HCT116 (cell line): Measurements from ENCODE around the gene KIR3DL1. TPM values are rescaled to one million over a fixed set of nuclear protein-coding genes. Genes with fewer than 3 reads are reported as not detected.

Experiments used
- ATAC-seq: fragments of 200-7000 bp; cut with Tn5 transposase; 2 replicates; pipeline ENCODE4 v1.9.1; 2020; ENCODE audit warnings: mild to moderate bottlenecking, moderate library complexity
- BruUV-seq: library from RNA; stranded (reverse); fragments of 400-500 nt; replicated peaks from 2 replicates; lab custom pipeline; 2021; lab: Mats Ljungman, UMichigan
- CTCF ChIA-PET: fragments of 300-600 bp; sonication (Branson Sonifier 250); formaldehyde crosslinking; loops from one replicate; lab custom pipeline; 2021; ENCODE audit warnings: antibody characterized with exemption; lab: Charles Lee
- POLR2A ChIA-PET: fragments of 300-600, 350-600 bp; sonication (Branson Sonifier 250); formaldehyde crosslinking; loops from one replicate; lab custom pipeline; 2021; ENCODE audit warnings: antibody characterized with exemption; lab: Charles Lee
- RAD21 ChIA-PET, 2 experiments: fragments of 300-600 bp; sonication (Branson Sonifier 250); formaldehyde crosslinking; loops; one replicate each; lab custom pipeline; 2023; ENCODE audit warnings: low total read pairs in 2 of 2; ENCODE audit not compliant: uncharacterized antibody in 2 of 2, unreplicated experiment in 2 of 2, low non-redundant PET in 1 of 2; lab: Charles Lee
- DNase-seq: peaks from one replicate; pipeline ENCODE4 v3.0.0-alpha.2; 2010; ENCODE audit warnings: low read depth, low spot score
- H2AFZ ChIP-seq: fragments of 200-600 bp; shearing (Covaris generic), sonication (generic); 2 replicates; pipeline ENCODE4 v1.6.1; 2017; ENCODE audit warnings: low read depth, mixed run types, mixed read lengths, antibody characterized with exemption, low read length; ENCODE audit not compliant: poor library complexity, severe bottlenecking
- H3K27ac ChIP-seq: 2 replicates; pipeline ENCODE4 v1.5.1; 2012; ENCODE audit warnings: low read depth, low read length
- H3K27me3 ChIP-seq: fragments of 200-600 bp; sonication (generic); 2 replicates; pipeline ENCODE4 v1.6.1; 2016; ENCODE audit warnings: mixed run types, low read length, mixed read lengths; ENCODE audit not compliant: insufficient read depth
- H3K36me3 ChIP-seq, 2 experiments: fragments of 200-500 bp in 1 of 2; fragments of 200-600 bp in 1 of 2; sonication (Bioruptor generic) in 1 of 2; sonication (generic) in 1 of 2; 2 replicates each; pipeline versions ENCODE4 v1.5.1 to v1.6.1; 2014 to 2016; ENCODE audit warnings: low read length in 2 of 2, inconsistent platforms in 1 of 2, mixed read lengths in 1 of 2, mixed run types in 1 of 2; ENCODE audit not compliant: insufficient read depth in 2 of 2, control insufficient read depth in 1 of 2
- H3K4me1 ChIP-seq, 2 experiments: fragments of 200-600 bp in 1 of 2; sonication (generic) in 1 of 2; 2 replicates each; pipeline versions ENCODE4 v1.5.1 to v1.6.1; 2012 to 2017; ENCODE audit warnings: low read length in 2 of 2, inconsistent platforms in 1 of 2, mild to moderate bottlenecking in 1 of 2, mixed read lengths in 1 of 2, mixed run types in 1 of 2, moderate library complexity in 1 of 2; ENCODE audit not compliant: insufficient read depth in 2 of 2, control insufficient read depth in 1 of 2
- H3K4me2 ChIP-seq: fragments of 200-600 bp; sonication (generic); 2 replicates; pipeline ENCODE4 v1.6.1; 2017; ENCODE audit warnings: mixed run types, low read length, mixed read lengths
- H3K4me3 ChIP-seq, 2 experiments: fragments of 200-600 bp in 1 of 2; sonication (generic) in 1 of 2; replicated peaks in 1 of 2; 2 replicates each; pipeline ENCODE4 v1.5.1; 2011 to 2016; ENCODE audit warnings: low read length in 2 of 2, control low read depth in 1 of 2, low read depth in 1 of 2, mild to moderate bottlenecking in 1 of 2, mixed read lengths in 1 of 2, mixed run types in 1 of 2
- H3K79me2 ChIP-seq: fragments of 200-600 bp; sonication (generic); 2 replicates; pipeline ENCODE4 v1.6.1; 2017; ENCODE audit warnings: mild to moderate bottlenecking, mixed run types, low read length, moderate library complexity, mixed read lengths; ENCODE audit not compliant: insufficient read depth
- H3K9ac ChIP-seq: fragments of 200-600 bp; sonication (generic); 2 replicates; pipeline ENCODE4 v1.6.1; 2016; ENCODE audit warnings: low read length, mixed read lengths
- H3K9me2 ChIP-seq: fragments of 200-600 bp; sonication (generic), shearing (Covaris generic); 2 replicates; pipeline ENCODE4 v1.6.1; 2017; ENCODE audit warnings: mixed run types, mild to moderate bottlenecking, moderate library complexity; ENCODE audit not compliant: insufficient read depth
- H3K9me3 ChIP-seq, 2 experiments: fragments of 200-500 bp in 1 of 2; fragments of 200-600 bp in 1 of 2; sonication (Bioruptor generic) in 1 of 2; sonication (generic) in 1 of 2; 2 replicates each; pipeline ENCODE4 v1.6.1; 2014 to 2017; ENCODE audit warnings: low read length in 2 of 2, mixed read lengths in 2 of 2, inconsistent platforms in 1 of 2, low read depth in 1 of 2, mild to moderate bottlenecking in 1 of 2, mixed run types in 1 of 2, moderate library complexity in 1 of 2; ENCODE audit not compliant: control insufficient read depth in 1 of 2, insufficient read depth in 1 of 2
- H4K20me1 ChIP-seq: fragments of 200-600 bp; sonication (generic), shearing (Covaris generic); 2 replicates; pipeline ENCODE4 v1.6.1; 2017; ENCODE audit warnings: mixed run types, mild to moderate bottlenecking, moderate library complexity; ENCODE audit not compliant: insufficient read depth
- CBX3 ChIP-seq: IDR thresholded peaks from 2 replicates; pipeline ENCODE4 v1.6.1; 2012; ENCODE audit warnings: low read depth
- CEBPB ChIP-seq: IDR thresholded peaks from 2 replicates; pipeline ENCODE4 v1.6.1; 2012; ENCODE audit warnings: low read depth
- EGR1 ChIP-seq: IDR thresholded peaks from 2 replicates; pipeline ENCODE4 v1.6.1; 2012; ENCODE audit warnings: low read depth
- ELF1 ChIP-seq: IDR thresholded peaks from 2 replicates; pipeline ENCODE4 v1.6.1; 2012; ENCODE audit warnings: low read depth, borderline replicate concordance
- EZH2 ChIP-seq: fragments of 200-600 bp; sonication (generic); IDR thresholded peaks from 2 replicates; pipeline ENCODE4 v1.6.1; 2017; ENCODE audit warnings: antibody characterized with exemption, mixed run types
- EZH2phosphoT487 ChIP-seq: fragments of 200-600 bp; IDR thresholded peaks from 2 replicates; pipeline ENCODE4 v1.6.1; 2018; ENCODE audit warnings: antibody characterized with exemption, borderline replicate concordance
- FOSL1 ChIP-seq: IDR thresholded peaks from 2 replicates; pipeline ENCODE4 v1.6.1; 2012; ENCODE audit warnings: low read depth
- JUND ChIP-seq: IDR thresholded peaks from 2 replicates; pipeline ENCODE4 v1.6.1; 2012
- POLR2A ChIP-seq: IDR thresholded peaks from 2 replicates; pipeline ENCODE4 v1.7.0; 2011; ENCODE audit warnings: borderline replicate concordance; ENCODE audit not compliant: insufficient read depth, insufficient read length; ENCODE audit errors: extremely low read depth
- POLR2AphosphoS5 ChIP-seq: IDR thresholded peaks from 2 replicates; pipeline ENCODE4 v1.6.1; 2011; ENCODE audit warnings: mild to moderate bottlenecking, low read depth, low read length, moderate library complexity
- SIN3A ChIP-seq: IDR thresholded peaks from 2 replicates; pipeline ENCODE4 v1.6.1; 2012; ENCODE audit warnings: low read depth
- SP1 ChIP-seq: IDR thresholded peaks from 2 replicates; pipeline ENCODE4 v1.6.1; 2012; ENCODE audit warnings: low read depth
- SRF ChIP-seq: IDR thresholded peaks from 2 replicates; pipeline ENCODE4 v1.6.1; 2012; ENCODE audit warnings: low read depth
- TCF7L2 ChIP-seq: IDR thresholded peaks from 2 replicates; pipeline ENCODE4 v1.7.0; 2011; ENCODE audit warnings: borderline replicate concordance, inconsistent platforms; ENCODE audit not compliant: insufficient read depth, insufficient read length; ENCODE audit errors: extremely low read depth
- YY1 ChIP-seq: IDR thresholded peaks from 2 replicates; pipeline ENCODE4 v1.6.1; 2011; ENCODE audit warnings: low read length, low read depth, moderate library complexity, mild to moderate bottlenecking; ENCODE audit not compliant: insufficient replicate concordance; ENCODE audit errors: extremely low read depth
- ZFX ChIP-seq: fragments of 450-650 bp; IDR thresholded peaks from 2 replicates; pipeline ENCODE4 v1.6.1; 2017
- ZNF274 ChIP-seq: fragments of 200-500 bp; sonication (Bioruptor generic); IDR thresholded peaks from 2 replicates; pipeline ENCODE4 v1.6.1; 2014; ENCODE audit warnings: mild to moderate bottlenecking, low read depth, low read length, inconsistent platforms
- intact Hi-C: fragments of 100-400 bp; cut with micrococcal nuclease; formaldehyde crosslinking; loops from 2 replicates; pipeline ENCODE4 v1.10.0; 2022
- total RNA-seq: library from RNA; stranded (reverse); gene quantifications from one replicate; pipeline ENCODE4 v1.2.1, GENCODE V29; 2021; ENCODE audit not compliant: unreplicated experiment
- TF ChIP-seq, protein P1 (sequence below): IDR thresholded peaks from 2 replicates; pipeline ENCODE4 v1.6.1; 2012
- TF ChIP-seq, protein P2 (sequence below), 3 experiments: fragments of 200-600 bp in 1 of 3; sonication (generic) in 1 of 3; IDR thresholded peaks in 2 of 3; conservative IDR thresholded peaks in 1 of 3; 2 replicates each; pipeline ENCODE4 v1.5.1; 2012 to 2017; ENCODE audit warnings: low read depth in 2 of 3, low read length in 2 of 3, antibody characterized with exemption in 1 of 3, borderline replicate concordance in 1 of 3, control low read depth in 1 of 3, mild to moderate bottlenecking in 1 of 3, mixed read lengths in 1 of 3, mixed run types in 1 of 3, moderate library complexity in 1 of 3; ENCODE audit not compliant: insufficient read depth in 1 of 3

KIR3DL1 gene
- total RNA-seq, 1 experiment from 2014 or later, result not detected

DNA sequence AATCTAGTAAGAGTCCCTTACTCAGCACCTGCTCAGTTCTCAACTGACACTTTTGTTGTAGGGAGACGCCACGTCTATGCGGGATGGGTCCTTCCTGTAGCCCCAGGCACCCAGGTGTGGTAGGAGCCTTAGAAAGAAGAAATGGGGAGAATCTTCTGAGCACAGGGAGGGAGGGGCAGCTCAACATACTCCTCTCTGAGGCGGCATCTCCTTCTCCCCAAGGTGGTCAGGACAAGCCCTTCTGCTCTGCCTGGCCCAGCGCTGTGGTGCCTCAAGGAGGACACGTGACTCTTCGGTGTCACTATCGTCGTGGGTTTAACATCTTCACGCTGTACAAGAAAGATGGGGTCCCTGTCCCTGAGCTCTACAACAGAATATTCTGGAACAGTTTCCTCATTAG is 11.7 kb upstream of the KIR3DL1 start:
- H3K27me3 ChIP-seq, result peaks cover 15% of the 10 kb centered on the region; the same call in 1 of the 2 replicates
- no peak overlapping the region for H3K4me2 ChIP-seq
- H3K36me3 ChIP-seq, result no peaks in the 10 kb centered on the region
- BruUV-seq, result no TSS peak
- no peak overlapping the region for H3K4me3 ChIP-seq
- DNase-seq (no peak), ATAC-seq (no peak)
- H3K9ac ChIP-seq, result no peak overlapping the region
- TF ChIP-seq CBX3 (no peak), JUND (no peak), SP1 (no peak), POLR2A (no peak), SIN3A (no peak), POLR2AphosphoS5 (no peak), FOSL1 (no peak), CEBPB (no peak)
- TF ChIP-seq, protein P1, sequence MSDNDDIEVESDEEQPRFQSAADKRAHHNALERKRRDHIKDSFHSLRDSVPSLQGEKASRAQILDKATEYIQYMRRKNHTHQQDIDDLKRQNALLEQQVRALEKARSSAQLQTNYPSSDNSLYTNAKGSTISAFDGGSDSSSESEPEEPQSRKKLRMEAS, result no peak
- peaks cover 0 to 3% of the 10 kb centered on the region in 2 experiments; a peak in 1 of 4 replicates for H3K9me3 ChIP-seq
- no peaks in the 10 kb centered on the region for H3K4me1 ChIP-seq
- RAD21 ChIA-PET, result no interaction called here
- H3K79me2 ChIP-seq, result no peaks in the 10 kb centered on the region
- CTCF ChIA-PET, result no interaction called here
- POLR2A ChIA-PET, result no interaction called here
- no peaks in the 10 kb centered on the region for H4K20me1 ChIP-seq
- intact Hi-C loops, result no loop called here
- no peaks in the 10 kb centered on the region for H3K9me2 ChIP-seq
- H2AFZ ChIP-seq, result no peak overlapping the region
- H3K27ac ChIP-seq, result no peak overlapping the region

DNA sequence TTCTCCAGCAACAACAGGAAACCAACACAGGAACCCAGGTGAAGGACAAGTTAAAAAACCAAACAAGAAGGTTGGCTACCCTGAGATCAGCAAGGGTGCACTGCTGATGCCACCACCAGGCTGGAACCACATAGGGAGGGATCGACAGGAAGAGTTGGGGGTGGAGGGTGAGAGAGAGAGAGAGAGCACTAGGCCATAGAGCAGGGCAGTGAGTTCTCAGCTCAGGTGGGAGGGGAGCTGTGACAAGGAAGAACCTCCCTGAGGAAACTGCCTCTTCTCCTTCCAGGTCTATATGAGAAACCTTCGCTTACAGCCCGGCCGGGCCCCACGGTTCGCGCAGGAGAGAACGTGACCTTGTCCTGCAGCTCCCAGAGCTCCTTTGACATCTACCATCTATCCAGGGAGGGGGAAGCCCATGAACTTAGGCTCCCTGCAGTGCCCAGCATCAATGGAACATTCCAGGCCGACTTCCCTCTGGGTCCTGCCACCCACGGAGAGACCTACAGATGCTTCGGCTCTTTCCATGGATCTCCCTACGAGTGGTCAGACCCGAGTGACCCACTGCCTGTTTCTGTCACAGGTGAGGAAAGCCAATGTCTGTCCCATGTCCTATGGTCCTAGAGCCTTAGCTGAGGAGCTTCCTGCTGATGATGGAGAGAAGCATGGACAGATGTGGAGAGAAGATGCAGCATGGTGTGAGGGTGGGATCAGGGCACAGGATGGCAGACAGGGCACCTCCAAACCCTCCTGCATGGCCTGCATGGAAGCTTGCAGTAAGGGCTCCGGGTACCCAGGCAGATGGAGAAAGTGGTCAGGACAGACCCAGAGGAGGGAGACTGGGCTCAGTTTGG is 10.4 kb upstream of the KIR3DL1 start:
- RAD21 ChIA-PET, result no interaction called here
- Histone ChIP-seq H3K79me2 (no peaks in the 10 kb centered on the region), H3K9me2 (no peaks in the 10 kb centered on the region), H2AFZ (no peak overlapping the region), H3K36me3 (no peaks in the 10 kb centered on the region), H3K4me2 (no peak overlapping the region), H3K9ac (no peak overlapping the region), H3K27ac (no peak overlapping the region), H3K4me3 (no peak overlapping the region), H3K4me1 (no peaks in the 10 kb centered on the region), H3K27me3 (peaks cover 12% of the 10 kb centered on the region; the same call in 1 of the 2 replicates), H4K20me1 (no peaks in the 10 kb centered on the region), H3K9me3 (peaks cover 0 to 3% of the 10 kb centered on the region in 2 experiments; a peak in 1 of 4 replicates)
- intact Hi-C loops, result no loop called here
- ATAC-seq (no peak), DNase-seq (no peak)
- CTCF ChIA-PET, result no interaction called here
- no TSS peak for BruUV-seq
- POLR2A ChIA-PET, result no interaction called here
- TF ChIP-seq, protein P1, result no peak
- TF ChIP-seq FOSL1 (no peak), EZH2phosphoT487 (no peak), ZFX (no peak), SRF (no peak), ZNF274 (no peak), TCF7L2 (no peak), EZH2 (no peak), YY1 (no peak), CBX3 (no peak), ELF1 (no peak), EGR1 (no peak), POLR2A (no peak)
- TF ChIP-seq, protein P2, sequence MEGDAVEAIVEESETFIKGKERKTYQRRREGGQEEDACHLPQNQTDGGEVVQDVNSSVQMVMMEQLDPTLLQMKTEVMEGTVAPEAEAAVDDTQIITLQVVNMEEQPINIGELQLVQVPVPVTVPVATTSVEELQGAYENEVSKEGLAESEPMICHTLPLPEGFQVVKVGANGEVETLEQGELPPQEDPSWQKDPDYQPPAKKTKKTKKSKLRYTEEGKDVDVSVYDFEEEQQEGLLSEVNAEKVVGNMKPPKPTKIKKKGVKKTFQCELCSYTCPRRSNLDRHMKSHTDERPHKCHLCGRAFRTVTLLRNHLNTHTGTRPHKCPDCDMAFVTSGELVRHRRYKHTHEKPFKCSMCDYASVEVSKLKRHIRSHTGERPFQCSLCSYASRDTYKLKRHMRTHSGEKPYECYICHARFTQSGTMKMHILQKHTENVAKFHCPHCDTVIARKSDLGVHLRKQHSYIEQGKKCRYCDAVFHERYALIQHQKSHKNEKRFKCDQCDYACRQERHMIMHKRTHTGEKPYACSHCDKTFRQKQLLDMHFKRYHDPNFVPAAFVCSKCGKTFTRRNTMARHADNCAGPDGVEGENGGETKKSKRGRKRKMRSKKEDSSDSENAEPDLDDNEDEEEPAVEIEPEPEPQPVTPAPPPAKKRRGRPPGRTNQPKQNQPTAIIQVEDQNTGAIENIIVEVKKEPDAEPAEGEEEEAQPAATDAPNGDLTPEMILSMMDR (IDR thresholded peaks at IDR 0.05 in 2 of 3, conservative IDR thresholded peaks at IDR 0.05 in 1 of 3; ENCODE audit: borderline replicate concordance in 1 of 3, insufficient read depth in 1 of 3, low read depth in 2 of 3, low read length in 2 of 3), result no peak
